H1 (cell line): ENCODE data around the gene TDG. TPM values are rescaled to one million over a fixed set of nuclear protein-coding genes. Genes with fewer than 3 reads are reported as not detected.
A peak's percentile ranks its signal among the peaks of the same experiment; 100 is the strongest.

Experiments
- CTCF ChIA-PET: fragments of 300-600 bp; sonication (Branson Sonifier 250); formaldehyde crosslinking; loops from one replicate; lab custom pipeline; 2021; ENCODE audit not compliant: partially characterized antibody; lab: Charles Lee
- POLR2A ChIA-PET: fragments of 300-600 bp; sonication (Branson Sonifier 250); formaldehyde crosslinking; loops from one replicate; lab custom pipeline; 2021; ENCODE audit warnings: inconsistent platforms; ENCODE audit not compliant: partially characterized antibody; lab: Charles Lee
- DNase-seq, 2 experiments: peaks; one replicate each; pipeline versions ENCODE4 v3.0.0 to v3.0.0-alpha.2; 2010 to 2022; ENCODE audit warnings: low spot score in 2 of 2, low read depth in 1 of 2, mixed read lengths in 1 of 2
- FAIRE-seq: peaks from 2 replicates; lab custom pipeline; 2011; peaks lifted over from hg19 to GRCh38; lab: Jason Lieb, UNC
- H2AFZ ChIP-seq: 2 replicates; pipeline ENCODE4 v1.8.1; 2012; ENCODE audit warnings: low read length, inconsistent platforms
- H2AK5ac ChIP-seq: 2 replicates; pipeline ENCODE4 v1.6.1; 2013; ENCODE audit warnings: low read depth, low read length
- H2BK120ac ChIP-seq: replicated peaks from 2 replicates; pipeline ENCODE3; 2013; ENCODE audit warnings: low read depth, low read length, inconsistent platforms
- H2BK12ac ChIP-seq: 2 replicates; pipeline ENCODE4 v1.6.1; 2013; ENCODE audit warnings: low read depth, low read length
- H2BK15ac ChIP-seq: 2 replicates; pipeline ENCODE4 v1.6.1; 2013; ENCODE audit warnings: low read length
- H2BK20ac ChIP-seq: 2 replicates; pipeline ENCODE4 v1.6.1; 2013; ENCODE audit warnings: low read length
- H2BK5ac ChIP-seq: 2 replicates; pipeline ENCODE4 v1.6.1; 2013; ENCODE audit warnings: low read depth, low read length
- H3K14ac ChIP-seq: 2 replicates; pipeline ENCODE4 v1.6.1; 2013; ENCODE audit warnings: inconsistent platforms; ENCODE audit not compliant: insufficient read length
- H3K18ac ChIP-seq: 2 replicates; pipeline ENCODE4 v1.6.1; 2013; ENCODE audit warnings: low read length; ENCODE audit errors: extremely low read depth
- H3K23ac ChIP-seq: 2 replicates; pipeline ENCODE4 v1.6.1; 2013; ENCODE audit warnings: inconsistent platforms; ENCODE audit not compliant: insufficient read length
- H3K23me2 ChIP-seq: 2 replicates; pipeline ENCODE4 v1.6.1; 2013; ENCODE audit warnings: low read depth, low read length
- H3K27ac ChIP-seq: 2 replicates; pipeline ENCODE4 v1.6.1; 2011; ENCODE audit warnings: low read depth, low read length, inconsistent platforms
- H3K27me3 ChIP-seq, 4 experiments: replicated peaks in 1 of 4; 1 replicate in 1 of 4; 2 replicates in 3 of 4; pipeline versions ENCODE4 v1.6.1 to v1.8.1; 2011 to 2013; ENCODE audit warnings: low read length in 3 of 4, mild to moderate bottlenecking in 3 of 4, inconsistent platforms in 2 of 4, mixed read lengths in 2 of 4, moderate library complexity in 1 of 4; ENCODE audit not compliant: control insufficient read depth in 3 of 4, insufficient read depth in 3 of 4; ENCODE audit errors: extremely low read depth in 1 of 4
- H3K36me3 ChIP-seq, 4 experiments: 2 replicates each; pipeline versions ENCODE4 v1.6.1 to v1.8.1; 2011 to 2013; ENCODE audit warnings: mild to moderate bottlenecking in 4 of 4, low read length in 3 of 4, moderate library complexity in 2 of 4, control low read depth in 1 of 4, inconsistent platforms in 1 of 4; ENCODE audit not compliant: insufficient read depth in 4 of 4, control insufficient read depth in 2 of 4
- H3K4ac ChIP-seq: replicated peaks from 2 replicates; pipeline ENCODE3; 2013; ENCODE audit warnings: low read length, low read depth, mixed read lengths, inconsistent platforms; ENCODE audit not compliant: insufficient read length
- H3K4me1 ChIP-seq, 4 experiments: replicated peaks in 1 of 4; 1 replicate in 1 of 4; 2 replicates in 3 of 4; pipeline versions ENCODE4 v1.6.1 to v1.8.1; 2011 to 2013; ENCODE audit warnings: low read length in 3 of 4, inconsistent platforms in 2 of 4, mixed read lengths in 1 of 4; ENCODE audit not compliant: insufficient read depth in 4 of 4, control insufficient read depth in 3 of 4
- H3K4me2 ChIP-seq, 2 experiments: 2 replicates each; pipeline versions ENCODE4 v1.6.1 to v1.8.1; 2011 to 2013; ENCODE audit warnings: low read depth in 2 of 2, low read length in 2 of 2, control low read depth in 1 of 2, inconsistent platforms in 1 of 2, mild to moderate bottlenecking in 1 of 2; ENCODE audit not compliant: insufficient read depth in 1 of 2
- H3K4me3 ChIP-seq, 4 experiments: fragments of 200-600, 300-600 bp in 1 of 4; sonication (generic), shearing (Covaris generic), sonication (Bioruptor Twin) in 1 of 4; 2 replicates each; pipeline versions ENCODE4 v1.5.1 to v1.8.1; 2011 to 2016; ENCODE audit warnings: low read length in 4 of 4, low read depth in 3 of 4, control low read depth in 2 of 4, inconsistent platforms in 2 of 4, mild to moderate bottlenecking in 2 of 4, mixed read lengths in 1 of 4, moderate library complexity in 1 of 4; ENCODE audit not compliant: insufficient read depth in 2 of 4; ENCODE audit errors: extremely low read depth in 1 of 4
- H3K56ac ChIP-seq: replicated peaks from 2 replicates; pipeline ENCODE3; 2013; ENCODE audit warnings: low read depth, mild to moderate bottlenecking, mixed read lengths, low read length, inconsistent platforms; ENCODE audit not compliant: insufficient read length
- H3K79me1 ChIP-seq: 2 replicates; pipeline ENCODE4 v1.6.1; 2013; ENCODE audit warnings: low read depth, low read length, control low read depth
- H3K79me2 ChIP-seq, 2 experiments: 2 replicates each; pipeline versions ENCODE4 v1.6.1 to v1.8.1; 2012 to 2013; ENCODE audit warnings: low read length in 2 of 2, mild to moderate bottlenecking in 2 of 2, inconsistent platforms in 1 of 2; ENCODE audit not compliant: insufficient read depth in 2 of 2, control insufficient read depth in 1 of 2
- H3K9ac ChIP-seq, 4 experiments: replicated peaks in 1 of 4; 1 replicate in 1 of 4; 2 replicates in 3 of 4; pipeline versions ENCODE4 v1.6.1 to v1.8.1; 2011 to 2013; ENCODE audit warnings: low read depth in 3 of 4, low read length in 3 of 4, control low read depth in 2 of 4, mild to moderate bottlenecking in 2 of 4, moderate library complexity in 2 of 4, inconsistent platforms in 1 of 4; ENCODE audit errors: extremely low read depth in 1 of 4
- H3K9me3 ChIP-seq, 2 experiments: 2 replicates each; pipeline versions ENCODE4 v1.6.1 to v1.8.1; 2012 to 2013; ENCODE audit warnings: mild to moderate bottlenecking in 2 of 2, moderate library complexity in 2 of 2, control low read depth in 1 of 2, inconsistent platforms in 1 of 2, low read depth in 1 of 2, low read length in 1 of 2, mixed read lengths in 1 of 2; ENCODE audit not compliant: insufficient read depth in 2 of 2
- H4K20me1 ChIP-seq, 2 experiments: replicated peaks in 1 of 2; 2 replicates each; pipeline versions ENCODE3 to v1.8.1; 2011 to 2013; ENCODE audit warnings: inconsistent platforms in 2 of 2, low read length in 2 of 2, mild to moderate bottlenecking in 1 of 2; ENCODE audit not compliant: insufficient read depth in 2 of 2, control insufficient read depth in 1 of 2
- H4K5ac ChIP-seq: 2 replicates; pipeline ENCODE4 v1.6.1; 2013; ENCODE audit warnings: low read length, low read depth, mixed read lengths, inconsistent platforms; ENCODE audit not compliant: insufficient read length
- H4K8ac ChIP-seq: 2 replicates; pipeline ENCODE4 v1.8.0; 2013; ENCODE audit warnings: mild to moderate bottlenecking, moderate library complexity, low read length, inconsistent platforms; ENCODE audit not compliant: insufficient read depth; ENCODE audit errors: extremely low read depth
- H4K91ac ChIP-seq: replicated peaks from 2 replicates; pipeline ENCODE3; 2013; ENCODE audit warnings: low read length, mixed read lengths, inconsistent platforms; ENCODE audit not compliant: insufficient read length
- ASH2L ChIP-seq: fragments of 200-600, 300-600 bp; sonication (generic); IDR thresholded peaks from one replicate; pipeline ENCODE4 v1.7.1; 2017; ENCODE audit warnings: low read length
- BACH1 ChIP-seq: IDR thresholded peaks from 2 replicates; pipeline ENCODE4 v1.6.1; 2012; ENCODE audit warnings: low read length, improper control_type of control experiment
- CHD1 ChIP-seq: IDR thresholded peaks from 2 replicates; pipeline ENCODE4 v1.6.1; 2012; ENCODE audit warnings: low read depth, low read length, improper control_type of control experiment
- GTF2F1 ChIP-seq: IDR thresholded peaks from 2 replicates; pipeline ENCODE4 v1.6.1; 2012; ENCODE audit warnings: low read depth, low read length, improper control_type of control experiment, borderline replicate concordance
- HDAC2 ChIP-seq, 2 experiments: fragments of 300-600 bp in 1 of 2; sonication (generic) in 1 of 2; IDR thresholded peaks; 2 replicates each; pipeline ENCODE4 v1.6.1; 2011 to 2012; ENCODE audit warnings: low read depth in 2 of 2, low read length in 2 of 2, mild to moderate bottlenecking in 2 of 2, moderate library complexity in 2 of 2, borderline replicate concordance in 1 of 2, inconsistent platforms in 1 of 2
- HDAC6 ChIP-seq: IDR thresholded peaks from one replicate; pipeline ENCODE4 v1.7.1; 2012; ENCODE audit warnings: low read depth, mild to moderate bottlenecking, inconsistent platforms, low read length, moderate library complexity
- POLR2A ChIP-seq, 2 experiments: IDR thresholded peaks; 1 replicate in 1 of 2; 2 replicates in 1 of 2; pipeline ENCODE4 v1.6.1; 2011; ENCODE audit warnings: low read depth in 2 of 2, low read length in 2 of 2, mild to moderate bottlenecking in 2 of 2; ENCODE audit errors: control extremely low read depth in 1 of 2
- POLR2AphosphoS5 ChIP-seq: IDR thresholded peaks from 2 replicates; pipeline ENCODE4 v1.6.1; 2011; ENCODE audit warnings: low read depth, low read length
- WGBS, 2 experiments: shearing (Covaris generic) in 1 of 2; methylation state at CpG; one replicate each; pipeline versions ENCODE4 v1.1.6 to v1.1.7; 2013 to 2015; ENCODE audit warnings: low lambda C conversion rate in 2 of 2, mixed read lengths in 2 of 2, inconsistent platforms in 1 of 2, low coverage in 1 of 2, missing lambda C conversion rate in 1 of 2; ENCODE audit not compliant: insufficient replicate concordance in 2 of 2, insufficient coverage in 1 of 2, insufficient read length in 1 of 2; ENCODE audit errors: extremely low coverage in 1 of 2, missing lambda C conversion rate in 1 of 2; 5-methylcytosine and 5-hydroxymethylcytosine counted together
- polyA plus RNA-seq, 7 experiments: library from polyadenylated mRNA; depleted of rRNA in 3 of 7; stranded (reverse) in 5 of 7; unstranded in 2 of 7; fragments of >200 nt in 5 of 7; fragments of 200-250 nt in 2 of 7; gene quantifications; 1 replicate in 5 of 7; 2 replicates in 1 of 7; 4 replicates in 1 of 7; pipeline versions ENCODE4 v1.2.1 to v1.2.3, GENCODE V29; 2011 to 2013; ENCODE audit warnings: missing spikeins in 2 of 7, mixed read lengths in 2 of 7
- total RNA-seq: library from RNA; stranded (reverse); fragmentation: NEBNext Ultra II Directional; extraction: Animal tissue kit (Norgen Biotek cat#: 25700); gene quantifications from 2 replicates; pipeline ENCODE4 v1.2.1, GENCODE V29; 2021

TDG gene
- total and polyA plus RNA-seq, 2 of the 8 experiments (the other 6 are each of a cell fraction or from before 2014, with no cell fraction given), result 22.7 to 47.8 TPM

DNA sequence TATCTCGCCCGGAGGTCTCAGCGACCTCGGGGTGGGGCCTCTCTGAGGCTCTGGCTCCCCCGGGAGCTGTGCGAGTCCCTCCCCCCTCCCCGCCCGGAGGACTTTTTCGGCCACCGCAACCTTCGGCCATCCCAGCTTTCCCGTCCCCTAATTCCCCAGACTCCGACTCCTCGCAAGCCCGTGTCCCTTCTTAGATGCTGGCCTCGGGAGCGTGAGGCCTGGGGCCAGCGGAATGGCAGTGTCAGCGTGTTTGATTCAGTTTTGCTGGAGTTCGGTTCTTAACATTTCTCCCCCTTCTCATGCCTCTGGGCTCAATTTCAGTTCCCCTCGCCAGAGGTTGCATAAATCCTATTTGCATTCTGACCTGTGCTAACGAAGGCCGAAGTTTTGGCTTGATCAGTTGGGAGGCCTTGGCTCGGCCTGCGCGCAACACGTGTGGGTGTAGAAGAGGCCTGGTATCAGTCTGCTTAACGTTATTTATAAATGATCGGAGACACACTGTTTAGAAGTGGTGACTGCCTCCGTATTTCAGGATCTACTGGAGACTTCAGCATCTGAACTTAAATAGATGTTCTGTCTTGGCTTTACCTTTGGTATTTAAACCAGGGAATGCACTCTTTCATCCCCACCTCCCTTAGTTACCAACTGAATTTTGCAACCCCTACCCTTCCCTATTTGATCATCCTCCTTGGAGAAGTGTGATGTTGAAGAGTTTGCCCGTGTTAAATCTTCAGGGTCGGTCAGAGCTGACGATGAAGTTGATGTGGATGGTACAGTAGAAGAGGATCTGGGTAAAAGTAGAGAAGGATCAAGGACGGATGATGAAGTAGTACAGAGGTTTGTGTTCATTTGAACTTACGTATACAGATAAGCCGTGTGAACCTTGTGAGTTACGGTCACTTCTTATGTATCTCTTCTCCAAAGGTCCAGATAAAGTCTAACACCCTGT lies 34.6 kb upstream of the TDG start:
- Histone ChIP-seq H3K9ac (peak overlapping the region; percentile 88 to 96 (median 94)), H3K79me2 (peaks cover 14 to 53% of the 10 kb centered on the region in 2 experiments), H3K4me1 (peaks cover 0 to 3% (median 0%) of the 10 kb centered on the region in 4 experiments; a peak in 4 of 7 replicates), H3K4me2 (peak overlapping the region; percentile 82 to 99), H4K20me1 (peaks cover 5 to 10% of the 10 kb centered on the region in 2 experiments), H2BK15ac (no peak overlapping the region), H3K23ac (no peak overlapping the region), H3K14ac (no peak overlapping the region), H3K27ac (peak overlapping the region; percentile 85), H2AK5ac (no peak overlapping the region), H3K18ac (no peak overlapping the region), H3K27me3 (no peaks in the 10 kb centered on the region; a peak in 1 of 7 replicates), H2BK20ac (no peak overlapping the region), H2BK12ac (no peak overlapping the region), H3K79me1 (0 out of 2 replicates have a peak, but pooled peaks cover 2% of the 10 kb centered on the region), H3K4ac (no peak overlapping the region), H3K23me2 (peaks cover 13% of the 10 kb centered on the region), H4K8ac (peak overlapping the region; percentile 90; the same call in 1 of the 2 replicates), H4K91ac (no peak overlapping the region), H3K4me3 (peak overlapping the region; percentile 80 to 93 (median 89)), H3K36me3 (peaks cover 25 to 44% (median 33%) of the 10 kb centered on the region in 4 experiments), H2BK5ac (no peak overlapping the region), H4K5ac (peak overlapping the region; percentile 84)
- no peak for FAIRE-seq
- ChIA-PET CTCF (no interaction called here), POLR2A (interaction anchor here (0.6 to 2.9 kb wide), 18 partner anchors 10 to 207 kb away, joined by 3 to 42 read pairs (median 4); partner anchors contain the start of genes NFYB, NT5DC3 and TDG)
- no peak for DNase-seq
- 9% methylated on average over 33 of the region's 37 CpGs; no CpG with 5 or more reads in 1 of the 2 experiments for WGBS, 2 experiments
- TF ChIP-seq HDAC2 (IDR thresholded peaks at IDR 0.05; ENCODE audit: borderline replicate concordance in 1 of 2, low read depth in 2 of 2, low read length in 2 of 2), result peak in 1 of 2 experiments; percentile 18; a peak in 1 of 4 replicates
- peak; percentile 11; the same call in 1 of the 2 replicates for TF ChIP-seq POLR2AphosphoS5
- TF ChIP-seq POLR2A (IDR thresholded peaks at IDR 0.05; ENCODE audit: control extremely low read depth in 1 of 2, low read depth in 2 of 2, low read length in 2 of 2), result peak; percentile 30 to 54; a peak in 2 of 3 replicates
- peak; percentile 24; the same call in 1 of the 2 replicates for TF ChIP-seq CHD1
- TF ChIP-seq GTF2F1, result no peak
- peak; percentile 13 for TF ChIP-seq ASH2L
- no peak for TF ChIP-seq BACH1
- no peak for TF ChIP-seq HDAC6
- TF ChIP-seq, all 59 proteins: peak for 5
- Histone ChIP-seq H3K56ac (no peak overlapping the region), H2BK120ac (no peak overlapping the region), H3K9me3 (no peaks in the 10 kb centered on the region), H2AFZ (no peak overlapping the region)
